ENCODE data around the gene BLVRB. TPM values are rescaled to one million over a fixed set of nuclear protein-coding genes. Genes with fewer than 3 reads are reported as not detected.
"Not testable (repeated sequence)": the region's sequence is repeated elsewhere in the genome, so short reads cannot be mapped to it uniquely, and the experiment has no call there.

The BLVRB gene
- total and polyA plus RNA-seq, 2 experiments from 2014 or later, result 43.7 to 53.7 TPM

- no peak for TF ChIP-seq STAT1 (IDR thresholded peaks at IDR 0.05; ENCODE audit: unreplicated experiment)
- no peak for TF ChIP-seq POLR2AphosphoS5 (IDR thresholded peaks at IDR 0.05; ENCODE audit: low read depth)
- no peak for TF ChIP-seq EZH2 (IDR thresholded peaks at IDR 0.05; ENCODE audit: low read depth, unreplicated experiment)
- no peak for TF ChIP-seq ZNF331 (CRISPR knock-in tag; IDR thresholded peaks at IDR 0.05; ENCODE audit: low read depth)
- no peak for TF ChIP-seq ZNF114 (CRISPR knock-in tag; IDR thresholded peaks at IDR 0.05)
- TF ChIP-seq ETS1 (IDR thresholded peaks at IDR 0.05), result no peak
- no peak for TF ChIP-seq EZH2phosphoT487 (IDR thresholded peaks at IDR 0.05; ENCODE audit: unreplicated experiment)
- TF ChIP-seq, protein P1, sequence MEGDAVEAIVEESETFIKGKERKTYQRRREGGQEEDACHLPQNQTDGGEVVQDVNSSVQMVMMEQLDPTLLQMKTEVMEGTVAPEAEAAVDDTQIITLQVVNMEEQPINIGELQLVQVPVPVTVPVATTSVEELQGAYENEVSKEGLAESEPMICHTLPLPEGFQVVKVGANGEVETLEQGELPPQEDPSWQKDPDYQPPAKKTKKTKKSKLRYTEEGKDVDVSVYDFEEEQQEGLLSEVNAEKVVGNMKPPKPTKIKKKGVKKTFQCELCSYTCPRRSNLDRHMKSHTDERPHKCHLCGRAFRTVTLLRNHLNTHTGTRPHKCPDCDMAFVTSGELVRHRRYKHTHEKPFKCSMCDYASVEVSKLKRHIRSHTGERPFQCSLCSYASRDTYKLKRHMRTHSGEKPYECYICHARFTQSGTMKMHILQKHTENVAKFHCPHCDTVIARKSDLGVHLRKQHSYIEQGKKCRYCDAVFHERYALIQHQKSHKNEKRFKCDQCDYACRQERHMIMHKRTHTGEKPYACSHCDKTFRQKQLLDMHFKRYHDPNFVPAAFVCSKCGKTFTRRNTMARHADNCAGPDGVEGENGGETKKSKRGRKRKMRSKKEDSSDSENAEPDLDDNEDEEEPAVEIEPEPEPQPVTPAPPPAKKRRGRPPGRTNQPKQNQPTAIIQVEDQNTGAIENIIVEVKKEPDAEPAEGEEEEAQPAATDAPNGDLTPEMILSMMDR (conservative IDR thresholded peaks at IDR 0.05; ENCODE audit: low read depth in 2 of 2), result no peak
- TF ChIP-seq REST (IDR thresholded peaks at IDR 0.05; ENCODE audit: unreplicated experiment), result no peak
- TF ChIP-seq NANOG (IDR thresholded peaks at IDR 0.05; ENCODE audit: borderline replicate concordance), result no peak
These were observed 33.8 kb downstream of the BLVRB start (continued) for GRCh38 chr19:40431698-40432097.

DNA sequence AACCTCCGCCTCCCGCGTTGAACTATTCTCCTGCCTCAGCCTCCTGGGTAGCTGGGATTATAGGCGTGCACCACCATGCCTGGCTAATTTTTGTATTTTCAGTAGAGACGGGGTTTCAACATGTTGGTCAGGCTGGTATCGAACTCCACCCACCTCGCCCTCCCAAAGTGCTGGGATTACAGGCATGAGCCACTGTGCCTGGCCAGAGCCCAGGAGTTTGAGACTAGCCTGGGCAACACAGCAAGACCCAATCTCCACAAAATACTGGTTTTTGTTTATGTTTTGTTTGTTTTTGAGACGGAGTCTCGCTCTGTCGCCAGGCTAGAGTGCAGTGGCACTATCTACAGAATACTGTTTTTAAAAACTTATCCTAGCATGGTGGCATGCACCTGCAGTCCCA, 35.3 kb downstream of the BLVRB start:
- H4K20me1 ChIP-seq (replicated peaks; ENCODE audit: insufficient read depth), result not testable (repeated sequence)
- H3K4me1 ChIP-seq (ENCODE audit: insufficient read depth), result peaks cover 10% of the 10 kb centered on the region; the same call in 1 of the 2 replicates

GRCh38 chr19:40428197-40428596, 37.3 kb downstream of the BLVRB start:
- H3K27ac ChIP-seq (ENCODE audit: low read depth); H3K79me2 ChIP-seq (replicated peaks; ENCODE audit: insufficient read depth); H3K36me3 ChIP-seq (ENCODE audit: insufficient read depth); H3K27ac Mint-ChIP-seq; H4K20me1 ChIP-seq (replicated peaks; ENCODE audit: insufficient read depth); H3K27me3 ChIP-seq (ENCODE audit: insufficient read depth); H3K36me3 Mint-ChIP-seq (ENCODE audit: low read depth); ATAC-seq; H3K4me3 Mint-ChIP-seq; H3K9me3 Mint-ChIP-seq; DNase-seq (ENCODE audit: low spot score); H3K4me3 ChIP-seq; H2AFZ ChIP-seq; H3K9me2 ChIP-seq (ENCODE audit: insufficient read depth); H3K4me2 ChIP-seq; H3F3A ChIP-seq (replicated peaks; ENCODE audit: low read depth): not testable (repeated sequence)
- Mint-ChIP-seq H3K4me1 (peaks cover 14% of the 10 kb centered on the region), H3K27me3 (ENCODE audit: insufficient read depth, low read depth, poor library complexity) (peaks cover 13% of the 10 kb centered on the region)
- H3K4me1 ChIP-seq (ENCODE audit: insufficient read depth), result peaks cover 14% of the 10 kb centered on the region

More for the DNA sequence above, 35.3 kb downstream of the BLVRB start:
- H3K79me2 ChIP-seq (replicated peaks; ENCODE audit: insufficient read depth); H3K36me3 ChIP-seq (ENCODE audit: insufficient read depth); ATAC-seq; H3K27me3 ChIP-seq (ENCODE audit: insufficient read depth); H2AFZ ChIP-seq; H3K9me2 ChIP-seq (ENCODE audit: insufficient read depth); H3K4me3 ChIP-seq; H3K27ac ChIP-seq (ENCODE audit: low read depth); DNase-seq (ENCODE audit: low spot score); H3K27ac Mint-ChIP-seq; H3K9me3 Mint-ChIP-seq; H3K4me2 ChIP-seq; H3K4me3 Mint-ChIP-seq; H3K36me3 Mint-ChIP-seq (ENCODE audit: low read depth): not testable (repeated sequence)
- Mint-ChIP-seq H3K27me3 (ENCODE audit: insufficient read depth, low read depth, poor library complexity) (peaks cover 17% of the 10 kb centered on the region), H3K4me1 (peaks cover 16% of the 10 kb centered on the region)
- peaks cover 21% of the 10 kb centered on the region for H3F3A ChIP-seq (replicated peaks; ENCODE audit: low read depth)
